ENCODE measurements around the gene FAM107A. TPM values are rescaled to one million over a fixed set of nuclear protein-coding genes. Genes with fewer than 3 reads are reported as not detected.

FAM107A gene
- total RNA-seq (2022; extraction: Qiagen RNA extraction): 0.37 to 0.54 TPM (median 0.46 TPM) in 5 replicates

GRCh38 chr3:58577269-58577821 is at the start of gene FAM107A:
FAM107A (minus strand) TSS chr3:58577391; CDS start chr3:58569860, 7,531 bp downstream.

GRCh38 chr3:58536501-58537411 is 40.4 kb downstream of the FAM107A start, which contains the start of gene ACOX2:
ACOX2 (minus strand) TSS chr3:58537190; CDS start chr3:58535106, 2,084 bp downstream.

Other genes starting within 250 kb of the FAM107A start
- gene PXK, start 244.5 kb downstream of the FAM107A start, total RNA-seq (2022; extraction: Qiagen RNA extraction): 3.8 to 6.5 TPM (median 5.9 TPM) in 5 replicates
- 52.3 to 59.1 TPM (median 56.3 TPM) in 5 replicates for gene PDHB, start 143.6 kb downstream of the FAM107A start, total RNA-seq (2022; extraction: Qiagen RNA extraction)
- 6.5 to 7.4 TPM (median 7.2 TPM) in 5 replicates for gene KCTD6, start 85.3 kb downstream of the FAM107A start, total RNA-seq (2022; extraction: Qiagen RNA extraction)
- gene ACOX2, start 40.2 kb downstream of the FAM107A start, total RNA-seq (2022; extraction: Qiagen RNA extraction): 6.0 to 9.0 TPM (median 7.1 TPM) in 5 replicates
- gene FAM3D, start 89.4 kb upstream of the FAM107A start, total RNA-seq (2022; extraction: Qiagen RNA extraction): not detected in 5 replicates

Data from A549 treated with dexamethasone at 1 μM for 4 hours (cell line).